ENCODE data around the gene MEIS1.

MEIS1 gene

DNA sequence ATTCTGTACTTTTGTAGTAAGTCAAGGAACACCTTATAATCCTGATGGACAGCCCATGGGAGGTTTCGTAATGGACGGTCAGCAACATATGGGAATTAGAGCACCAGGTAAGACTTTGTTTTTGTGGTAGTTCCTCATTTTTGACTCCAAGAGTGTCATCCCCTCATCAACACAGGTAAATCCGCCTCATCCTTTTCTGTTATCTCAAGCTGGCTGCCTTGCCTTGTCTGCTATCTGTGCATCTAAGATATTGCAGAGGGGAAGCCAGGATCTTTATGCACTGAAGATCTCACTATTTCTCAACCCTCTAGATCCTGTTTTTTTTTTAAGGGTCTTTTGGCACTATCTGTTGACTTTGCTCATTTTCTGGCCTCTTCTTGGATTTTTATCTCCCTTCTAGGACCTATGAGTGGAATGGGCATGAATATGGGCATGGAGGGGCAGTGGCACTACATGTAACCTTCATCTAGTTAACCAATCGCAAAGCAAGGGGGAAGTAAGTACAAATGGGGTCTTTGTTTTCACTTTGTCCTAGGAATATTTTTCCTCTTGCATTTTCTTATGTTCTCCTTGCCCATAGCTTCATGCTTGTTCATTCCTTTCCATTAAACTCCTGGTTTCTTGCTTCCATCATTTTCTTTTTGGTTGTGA, 133.8 kb downstream of the MEIS1 start:
- DNase-seq (ENCODE audit: low spot score): no peak

DNA sequence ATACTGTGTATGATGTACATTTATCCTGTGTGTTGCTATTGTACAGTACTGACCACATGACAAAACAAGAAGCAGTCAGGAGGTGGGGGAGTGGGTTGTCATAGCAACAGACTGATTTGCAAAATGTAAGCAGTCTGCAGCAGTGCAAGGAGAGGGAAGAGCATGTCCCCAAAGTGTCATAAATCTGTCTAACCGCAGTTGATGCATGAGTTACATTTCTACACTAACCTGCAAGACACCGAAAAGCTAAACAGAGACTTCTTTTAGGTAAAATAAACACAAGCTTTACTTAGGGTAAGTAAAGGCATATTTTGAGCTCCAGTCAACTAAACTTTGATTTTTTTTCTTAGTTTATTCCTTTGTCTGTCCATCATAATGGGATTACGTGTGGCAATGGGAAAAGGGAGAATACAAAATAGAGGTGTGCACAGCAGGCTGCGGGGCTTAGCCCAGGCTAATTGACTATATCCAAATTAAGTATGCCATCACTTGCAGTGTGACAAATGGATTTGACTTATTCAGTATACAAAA, 134.5 kb downstream of the MEIS1 start:
- no peak for DNase-seq (ENCODE audit: low spot score)

DNA sequence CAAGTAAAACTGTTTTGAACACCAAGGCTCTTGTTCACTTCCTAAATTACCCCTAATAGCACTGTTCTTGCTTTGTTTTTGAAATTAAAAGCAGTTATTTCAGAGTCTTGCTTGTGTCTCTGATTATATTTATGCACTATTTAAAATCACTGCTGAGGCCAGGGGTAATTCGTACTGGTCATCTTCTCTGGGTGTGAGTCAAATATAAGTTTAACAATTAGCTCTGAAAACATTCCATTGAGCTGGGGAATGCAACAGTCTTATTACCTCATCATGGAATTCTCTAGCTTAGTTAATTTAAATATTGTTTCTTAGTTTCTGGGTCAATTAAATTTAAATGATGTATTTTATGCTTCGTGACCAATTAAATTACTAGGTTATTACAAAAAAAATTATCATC, 135.0 kb downstream of the MEIS1 start:
- DNase-seq (ENCODE audit: low spot score): no peak

DNA sequence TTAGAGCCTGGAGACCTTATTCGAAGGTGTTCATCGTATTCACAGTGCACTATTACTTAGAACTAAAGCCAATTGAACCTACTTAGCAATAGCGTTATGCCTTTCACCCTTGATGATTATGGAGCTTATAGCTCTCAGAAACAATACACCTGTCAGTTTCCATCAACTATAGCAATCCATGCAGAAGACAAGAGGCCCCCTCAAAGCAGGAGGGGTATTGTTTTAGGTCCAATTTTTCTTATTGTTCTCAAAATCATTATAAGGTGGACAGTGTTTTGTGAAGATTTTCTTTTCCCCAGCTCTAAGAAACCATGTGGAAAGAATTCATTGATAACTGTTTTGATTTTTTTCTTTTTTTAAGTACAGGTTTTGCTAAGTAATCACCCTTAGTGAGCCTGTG, 135.5 kb downstream of the MEIS1 start:
- no peak for DNase-seq (ENCODE audit: low spot score)

GRCh38 chr2:66571918-66572317, 137.0 kb downstream of the MEIS1 start:
- no peak for DNase-seq (ENCODE audit: low spot score)

DNA sequence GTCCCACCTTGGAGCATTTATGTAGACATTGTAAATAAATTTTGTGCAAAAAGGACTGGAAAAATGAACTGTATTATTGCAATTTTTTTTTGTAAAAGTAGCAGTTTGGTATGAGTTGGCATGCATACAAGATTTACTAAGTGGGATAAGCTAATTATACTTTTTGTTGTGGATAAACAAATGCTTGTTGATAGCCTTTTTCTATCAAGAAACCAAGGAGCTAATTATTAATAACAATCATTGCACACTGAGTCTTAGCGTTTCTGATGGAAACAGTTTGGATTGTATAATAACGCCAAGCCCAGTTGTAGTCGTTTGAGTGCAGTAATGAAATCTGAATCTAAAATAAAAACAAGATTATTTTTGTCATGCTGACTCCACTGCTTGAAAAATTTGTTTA, 137.5 kb downstream of the MEIS1 start:
- no peak for DNase-seq (ENCODE audit: low spot score)

DNA sequence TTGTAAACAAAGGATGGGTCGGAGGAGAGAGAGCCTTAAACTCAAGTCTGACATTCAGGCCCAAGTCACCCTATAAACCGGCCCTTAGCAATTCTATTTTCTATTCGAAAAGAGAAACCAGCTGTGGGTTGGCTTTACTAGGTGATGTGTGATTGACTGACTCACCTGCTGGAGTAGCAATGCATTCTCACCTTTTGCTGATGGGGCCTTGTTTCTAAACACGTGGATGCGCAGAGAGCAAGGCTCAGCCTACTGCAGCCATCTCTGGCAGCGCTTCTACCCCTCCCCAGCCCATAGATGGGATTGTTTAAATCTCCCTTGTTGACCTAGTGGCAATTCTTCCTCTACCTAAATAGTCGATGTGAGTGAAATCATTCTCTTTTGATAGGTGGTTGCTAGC, 138.5 kb downstream of the MEIS1 start:
- no peak for DNase-seq (ENCODE audit: low spot score)

- DNase-seq (ENCODE audit: low spot score): no peak
These were observed 138.9 kb downstream of the MEIS1 start for GRCh38 chr2:66573821-66574233.

GRCh38 chr2:66574701-66575624, 140.0 kb downstream of the MEIS1 start:
- peak; percentile 89 for DNase-seq (ENCODE audit: low spot score)

- DNase-seq (ENCODE audit: low spot score): peak; percentile 55
These were observed 140.8 kb downstream of the MEIS1 start for GRCh38 chr2:66575625-66576310.

DNA sequence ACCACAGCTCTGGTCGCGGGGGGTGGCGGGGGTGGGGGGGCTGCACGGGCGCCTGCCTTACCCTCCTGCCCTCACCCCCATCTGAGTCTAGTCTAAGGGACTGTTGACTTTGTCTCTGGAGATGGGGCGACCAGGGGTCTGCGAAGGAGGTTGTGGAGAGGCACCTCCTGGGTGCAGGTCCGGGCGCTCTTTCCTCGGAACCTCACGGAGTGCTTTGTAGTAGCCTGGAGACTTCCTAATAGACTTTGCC, 141.3 kb downstream of the MEIS1 start:
- DNase-seq (ENCODE audit: low spot score): no peak

DNA sequence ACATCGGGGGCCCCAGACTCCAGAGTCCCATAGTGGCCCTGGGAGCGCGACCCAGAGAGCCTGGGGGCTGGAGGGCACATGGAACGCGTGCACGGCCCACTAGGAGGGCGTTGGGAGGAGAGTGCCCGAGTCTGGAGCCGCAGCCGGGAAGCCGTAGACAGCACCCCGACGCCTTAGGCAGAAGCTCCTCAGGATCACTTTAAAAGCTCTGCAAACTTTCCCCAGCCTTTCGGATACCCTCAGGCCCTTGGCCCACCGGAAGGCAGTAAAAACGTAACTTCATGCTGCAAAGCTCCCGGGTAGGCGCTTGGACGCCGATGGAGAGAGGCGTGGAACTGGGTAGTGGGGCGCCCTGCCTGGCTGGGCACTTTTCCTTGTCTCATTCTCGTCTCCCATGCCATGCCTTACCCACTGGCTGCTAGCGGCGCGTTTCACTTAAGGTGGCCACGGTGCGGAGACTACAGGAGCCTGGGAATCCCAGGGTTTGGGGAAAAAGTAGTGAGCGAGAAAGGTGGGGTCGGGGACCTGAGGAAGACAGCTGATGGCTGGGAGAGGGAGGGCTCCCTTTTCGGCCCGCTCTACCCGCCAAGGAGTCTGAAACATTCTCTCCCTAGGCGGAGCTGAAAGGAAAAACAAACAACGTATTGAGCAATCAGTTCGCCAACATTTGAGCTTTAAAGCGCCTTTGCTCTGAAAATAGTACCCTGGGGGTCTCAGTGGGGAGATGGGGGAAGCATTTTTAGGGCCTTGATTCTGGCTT, 141.8 kb downstream of the MEIS1 start:
- peak; percentile 65 for DNase-seq (ENCODE audit: low spot score)

DNA sequence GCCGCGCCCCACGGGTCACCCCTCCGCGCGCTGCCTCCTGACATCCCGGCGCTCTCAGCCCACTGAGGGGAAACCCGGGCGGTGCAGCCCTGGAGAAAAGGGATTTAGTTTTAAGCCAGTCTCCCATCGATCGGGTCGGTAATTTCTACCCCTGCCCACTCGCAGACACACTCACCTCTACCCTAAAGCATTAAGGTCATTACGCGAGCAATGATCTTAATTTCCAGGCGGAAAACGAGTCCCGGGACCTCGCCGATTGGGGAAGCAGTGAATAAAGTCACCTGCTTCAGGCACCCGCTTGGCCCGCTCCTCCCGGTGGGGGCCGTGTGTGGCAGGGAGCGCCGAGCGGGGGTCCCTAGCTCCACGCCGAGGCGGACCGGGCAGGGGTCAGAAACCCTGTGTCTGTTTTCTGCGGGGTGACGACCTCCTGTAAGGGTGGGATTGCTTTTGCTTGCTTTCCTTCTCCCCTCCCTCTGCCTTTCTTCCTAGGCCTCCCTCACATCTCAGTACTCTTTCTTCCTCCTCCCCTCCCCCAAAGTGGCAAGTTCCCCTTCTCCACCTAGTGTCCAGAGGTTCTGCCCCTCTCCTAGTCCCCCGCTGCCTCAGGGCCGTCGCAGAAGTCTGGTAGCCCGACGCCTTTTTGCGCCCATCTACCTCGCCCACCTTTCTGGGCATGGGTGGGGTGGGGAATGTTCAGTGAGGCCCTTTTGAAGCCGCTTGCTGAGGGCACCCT, 142.6 kb downstream of the MEIS1 start:
- peak; percentile 52 for DNase-seq (ENCODE audit: low spot score)

DNA sequence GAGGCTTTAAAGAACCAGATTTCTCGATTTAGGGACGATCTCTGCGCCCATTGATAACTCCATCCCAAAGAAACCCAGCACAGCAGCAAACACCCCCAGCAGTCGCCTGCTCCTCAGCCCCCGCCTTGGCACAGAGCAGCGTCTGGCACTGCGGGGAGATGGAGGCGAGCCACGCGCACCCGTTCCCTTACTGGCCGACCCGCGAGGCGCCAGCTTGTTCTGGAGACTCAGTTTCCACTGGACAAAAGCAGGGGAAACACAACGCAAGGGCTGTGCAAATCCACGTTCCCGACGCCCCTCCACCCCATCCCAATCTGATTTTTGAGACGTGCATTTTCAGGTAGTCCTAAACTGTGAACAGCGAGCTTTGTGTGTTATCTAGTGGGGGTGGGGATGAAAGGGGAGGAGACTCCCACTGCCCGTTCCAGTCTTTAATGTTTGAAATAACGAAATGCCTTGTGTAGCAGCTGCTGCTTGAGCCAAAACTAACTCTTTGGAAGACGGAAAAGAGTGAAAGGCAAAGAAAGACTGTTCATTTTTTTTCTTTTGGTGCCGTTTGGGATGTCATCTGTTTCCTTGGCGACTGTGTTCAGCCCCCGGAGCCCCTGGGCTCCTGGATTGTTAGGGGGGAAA, 143.2 kb downstream of the MEIS1 start:
- DNase-seq (ENCODE audit: low spot score): peak; percentile 23

- DNase-seq (ENCODE audit: low spot score): no peak
These were observed 143.8 kb downstream of the MEIS1 start for GRCh38 chr2:66578687-66579106.

GRCh38 chr2:66579186-66580126, 144.5 kb downstream of the MEIS1 start:
- no peak for DNase-seq (ENCODE audit: low spot score)

- no peak for DNase-seq (ENCODE audit: low spot score)
These were observed 145.5 kb downstream of the MEIS1 start for GRCh38 chr2:66580166-66581049.

- peak; percentile 62 for DNase-seq (ENCODE audit: low spot score)
These were observed 146.6 kb downstream of the MEIS1 start for GRCh38 chr2:66581339-66582103.
